ENCODE results near the gene NAP1L4.

The NAP1L4 gene

DNA sequence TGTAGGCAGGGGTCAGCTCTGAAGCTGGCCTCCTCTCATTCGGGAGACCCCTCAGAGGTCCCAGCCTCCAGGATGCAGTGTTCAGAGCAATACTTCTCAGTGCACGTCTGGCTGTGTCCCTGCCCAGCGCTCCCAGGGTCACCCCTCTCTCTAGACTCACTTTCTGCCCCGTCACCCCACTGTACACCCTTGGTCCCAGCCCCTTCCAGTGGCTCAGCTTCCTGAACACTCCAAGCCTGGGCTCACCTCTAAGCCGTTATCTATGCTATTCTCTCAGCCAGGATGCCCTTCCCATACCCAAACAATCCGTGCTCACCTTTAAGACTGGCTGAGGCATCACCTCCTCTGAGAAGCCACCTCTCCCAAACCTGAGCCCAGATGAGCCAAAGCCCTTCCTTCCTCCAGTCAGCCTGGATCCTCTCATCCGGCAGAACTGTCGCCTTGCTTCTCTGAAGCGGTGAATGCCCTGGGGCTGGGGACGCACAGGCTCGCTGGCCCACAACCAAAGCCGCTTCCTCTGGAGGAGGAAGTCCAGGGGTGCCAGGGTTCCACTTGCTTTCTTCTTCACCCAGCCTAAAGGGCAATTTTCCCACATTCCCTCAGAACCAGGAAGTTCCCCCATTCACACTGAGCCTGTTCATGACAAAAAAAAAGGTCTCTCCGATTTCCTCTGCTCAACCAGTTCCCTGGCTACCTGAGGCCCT is 92.9 kb downstream of the NAP1L4 start:
- Histone ChIP-seq H3K9me2 (ENCODE audit: low read depth, low read length) (no peaks in the 10 kb centered on the region), H3K79me2 (ENCODE audit: insufficient read depth, low read length) (no peaks in the 10 kb centered on the region), H3F3A (ENCODE audit: insufficient read depth, low read length) (no peaks in the 10 kb centered on the region), H2AFZ (ENCODE audit: low read length) (no peak overlapping the region), H3K27ac (ENCODE audit: low read depth, low read length, poor library complexity, severe bottlenecking) (no peak overlapping the region), H3K36me3 (ENCODE audit: insufficient read depth, low read length) (no peaks in the 10 kb centered on the region), H4K20me1 (ENCODE audit: insufficient read depth, low read length) (no peaks in the 10 kb centered on the region), H3K4me3 (ENCODE audit: low read depth, low read length, poor library complexity, severe bottlenecking) (no peak overlapping the region), H3K9ac (ENCODE audit: low read length) (no peak overlapping the region), H3K4me2 (ENCODE audit: low read length) (no peak overlapping the region), H3K4me1 (ENCODE audit: insufficient read depth, low read length, severe bottlenecking) (peaks cover 16% of the 10 kb centered on the region), H3K9me3 (ENCODE audit: low read length) (no peaks in the 10 kb centered on the region), H3K27me3 (ENCODE audit: insufficient read depth, low read length) (peaks cover 6% of the 10 kb centered on the region; the same call in 1 of the 2 replicates)
- TF ChIP-seq EZH2 (IDR thresholded peaks at IDR 0.05; ENCODE audit: borderline replicate concordance, low read length): no peak
- TF ChIP-seq CTCF (IDR thresholded peaks at IDR 0.05; ENCODE audit: low read length): no peak

- H3F3A ChIP-seq (ENCODE audit: insufficient read depth, low read length): no peaks in the 10 kb centered on the region
- H3K79me2 ChIP-seq (ENCODE audit: insufficient read depth, low read length): no peaks in the 10 kb centered on the region
- no peak overlapping the region for H3K4me3 ChIP-seq (ENCODE audit: low read depth, low read length, poor library complexity, severe bottlenecking)
- H3K9me2 ChIP-seq (ENCODE audit: low read depth, low read length): no peaks in the 10 kb centered on the region
- no peaks in the 10 kb centered on the region for H3K36me3 ChIP-seq (ENCODE audit: insufficient read depth, low read length)
- TF ChIP-seq EZH2 (IDR thresholded peaks at IDR 0.05; ENCODE audit: borderline replicate concordance, low read length) (no peak), CTCF (IDR thresholded peaks at IDR 0.05; ENCODE audit: low read length) (no peak)
- no peaks in the 10 kb centered on the region for H3K9me3 ChIP-seq (ENCODE audit: low read length)
- no peak overlapping the region for H3K9ac ChIP-seq (ENCODE audit: low read length)
- H2AFZ ChIP-seq (ENCODE audit: low read length): no peak overlapping the region
- no peak overlapping the region for H3K27ac ChIP-seq (ENCODE audit: low read depth, low read length, poor library complexity, severe bottlenecking)
- peaks cover 16% of the 10 kb centered on the region for H3K4me1 ChIP-seq (ENCODE audit: insufficient read depth, low read length, severe bottlenecking)
- H3K27me3 ChIP-seq (ENCODE audit: insufficient read depth, low read length): peaks cover 6% of the 10 kb centered on the region; the same call in 1 of the 2 replicates
- H4K20me1 ChIP-seq (ENCODE audit: insufficient read depth, low read length): no peaks in the 10 kb centered on the region
- H3K4me2 ChIP-seq (ENCODE audit: low read length): no peak overlapping the region
These were observed 93.6 kb downstream of the NAP1L4 start for GRCh38 chr11:2898366-2899079.

DNA sequence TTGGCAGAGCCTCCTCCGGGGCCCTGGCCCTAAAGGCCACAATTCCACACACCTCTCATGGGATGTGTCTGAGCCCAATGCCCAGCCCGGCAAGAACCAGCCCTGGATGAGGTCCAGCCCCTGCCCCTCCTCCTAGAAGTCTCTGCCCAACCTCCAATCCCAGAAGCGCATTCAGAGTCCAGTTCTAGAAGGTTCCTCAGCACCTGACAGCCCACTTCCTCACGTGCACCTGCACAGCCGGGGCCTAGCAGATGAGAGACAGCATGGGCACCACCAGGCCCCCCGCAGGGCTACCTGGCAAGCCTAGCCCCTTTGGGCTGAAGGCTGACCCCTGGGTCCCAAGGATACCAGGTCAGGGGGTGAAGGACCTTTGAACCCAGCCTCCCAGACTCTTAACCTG is 95.1 kb downstream of the NAP1L4 start:
- no peaks in the 10 kb centered on the region for H3K79me2 ChIP-seq (ENCODE audit: insufficient read depth, low read length)
- no peaks in the 10 kb centered on the region for H3K9me2 ChIP-seq (ENCODE audit: low read depth, low read length)
- H2AFZ ChIP-seq (ENCODE audit: low read length): no peak overlapping the region
- H4K20me1 ChIP-seq (ENCODE audit: insufficient read depth, low read length): no peaks in the 10 kb centered on the region
- H3K9me3 ChIP-seq (ENCODE audit: low read length): no peaks in the 10 kb centered on the region
- H3K27me3 ChIP-seq (ENCODE audit: insufficient read depth, low read length): peaks cover 6% of the 10 kb centered on the region; the same call in 1 of the 2 replicates
- H3K4me3 ChIP-seq (ENCODE audit: low read depth, low read length, poor library complexity, severe bottlenecking): no peak overlapping the region
- no peaks in the 10 kb centered on the region for H3K36me3 ChIP-seq (ENCODE audit: insufficient read depth, low read length)
- no peaks in the 10 kb centered on the region for H3F3A ChIP-seq (ENCODE audit: insufficient read depth, low read length)
- H3K4me2 ChIP-seq (ENCODE audit: low read length): no peak overlapping the region
- no peak overlapping the region for H3K9ac ChIP-seq (ENCODE audit: low read length)
- no peak for TF ChIP-seq CTCF (IDR thresholded peaks at IDR 0.05; ENCODE audit: low read length)
- no peak for TF ChIP-seq EZH2 (IDR thresholded peaks at IDR 0.05; ENCODE audit: borderline replicate concordance, low read length)
- H3K4me1 ChIP-seq (ENCODE audit: insufficient read depth, low read length, severe bottlenecking): peaks cover 4% of the 10 kb centered on the region
- no peak overlapping the region for H3K27ac ChIP-seq (ENCODE audit: low read depth, low read length, poor library complexity, severe bottlenecking)

Data from OCI-LY1 (cell line).